HG03378 (cell line): ENCODE results near the gene LPCAT1.

Source experiments
- ATAC-seq: cut with Tn5 transposase; IDR thresholded peaks from one replicate; pipeline ENCODE4 v1.9.1; 2021; ENCODE audit warnings: mild to moderate bottlenecking, moderate library complexity; ENCODE audit not compliant: unreplicated experiment

LPCAT1 gene

GRCh38 chr5:1446602-1447343 lies 77.0 kb downstream of the LPCAT1 start:
- ATAC-seq: no peak

- ATAC-seq: no peak
Measured at GRCh38 chr5:1445689-1446601, 77.8 kb downstream of the LPCAT1 start.

- no peak for ATAC-seq
Measured at GRCh38 chr5:1445313-1445688, 78.5 kb downstream of the LPCAT1 start, which contains the start of gene SLC6A3. Gene SLC6A3 (minus strand): TSS chr5:1445440. CDS start chr5:1443197, 2,243 bp downstream.

- ATAC-seq: no peak
Measured at GRCh38 chr5:1444361-1445189, 79.2 kb downstream of the LPCAT1 start.

GRCh38 chr5:1443991-1444360 lies 79.8 kb downstream of the LPCAT1 start:
- no peak for ATAC-seq

- ATAC-seq: no peak
Measured at GRCh38 chr5:1443171-1443570, 80.6 kb downstream of the LPCAT1 start.

GRCh38 chr5:1442222-1443145 lies 81.3 kb downstream of the LPCAT1 start:
- ATAC-seq: no peak

- ATAC-seq: no peak
Measured at GRCh38 chr5:1441166-1441865, 82.4 kb downstream of the LPCAT1 start.

GRCh38 chr5:1440098-1440493 lies 83.7 kb downstream of the LPCAT1 start:
- ATAC-seq: no peak

GRCh38 chr5:1439388-1440097 lies 84.2 kb downstream of the LPCAT1 start:
- no peak for ATAC-seq

GRCh38 chr5:1438871-1439270 lies 84.9 kb downstream of the LPCAT1 start:
- ATAC-seq: no peak

GRCh38 chr5:1437876-1438559 lies 85.7 kb downstream of the LPCAT1 start:
- no peak for ATAC-seq

- ATAC-seq: no peak
Measured at GRCh38 chr5:1437226-1437829, 86.4 kb downstream of the LPCAT1 start.

GRCh38 chr5:1436681-1437080 lies 87.1 kb downstream of the LPCAT1 start:
- ATAC-seq: no peak

- ATAC-seq: no peak
Measured at GRCh38 chr5:1436036-1436435, 87.7 kb downstream of the LPCAT1 start.

GRCh38 chr5:1435369-1435768 lies 88.4 kb downstream of the LPCAT1 start:
- no peak for ATAC-seq

GRCh38 chr5:1432296-1432695 lies 91.5 kb downstream of the LPCAT1 start:
- ATAC-seq: no peak

- ATAC-seq: no peak
Measured at GRCh38 chr5:1431896-1432295, 91.9 kb downstream of the LPCAT1 start.
